Measurements from ENCODE around the gene CPLX4.

- no peak for TF ChIP-seq ZFX (IDR thresholded peaks at IDR 0.05; ENCODE audit: borderline replicate concordance)
- TF ChIP-seq CTCF (IDR thresholded peaks at IDR 0.05) = no peak
These were observed 25.1 kb downstream of the CPLX4 start for GRCh38 chr18:59293317-59293716.
